Measurements from ENCODE around the gene ZNF175.

The ZNF175 gene

GRCh38 chr19:51535535-51535934, 35.5 kb upstream of the ZNF175 start:
- no peak overlapping the region for H3K14ac ChIP-seq (ENCODE audit: low read length in 2 of 2)
- H2BK120ac ChIP-seq (ENCODE audit: low read depth, low read length): no peak overlapping the region
- peaks cover 0 to 36% of the 10 kb centered on the region in 2 experiments for H3K27me3 ChIP-seq (ENCODE audit: control insufficient read depth in 1 of 2, insufficient read depth in 1 of 2, low read length in 2 of 2)
- no CpG with 5 or more reads among the region's 1 CpG for WGBS
- no peaks in the 10 kb centered on the region for H3K4me1 ChIP-seq (ENCODE audit: control insufficient read depth, insufficient read depth, low read depth, low read length)
- no peak overlapping the region for H3K4me3 ChIP-seq (ENCODE audit: insufficient read depth in 1 of 2, low read depth in 1 of 2, low read length in 2 of 2)
- DNase-seq: no peak
- H3K4ac ChIP-seq (ENCODE audit: low read depth in 1 of 2, low read length in 2 of 2): no peak overlapping the region
- H3K23ac ChIP-seq (ENCODE audit: low read length in 2 of 2): no peak overlapping the region
- no peak overlapping the region for H4K8ac ChIP-seq (ENCODE audit: low read length)
- no peak overlapping the region for H2AK5ac ChIP-seq (ENCODE audit: low read length, severe bottlenecking)
- no peaks in the 10 kb centered on the region for H3K79me1 ChIP-seq (replicated peaks; ENCODE audit: low read length, poor library complexity, severe bottlenecking)
- no peak overlapping the region for H4K91ac ChIP-seq (ENCODE audit: low read length)
- H3K9ac ChIP-seq (ENCODE audit: low read length): no peak overlapping the region
- H3K4me2 ChIP-seq (ENCODE audit: low read length, poor library complexity, severe bottlenecking): no peak overlapping the region
- H3K18ac ChIP-seq (ENCODE audit: low read depth in 1 of 2, low read length in 2 of 2): no peak overlapping the region
- no peak overlapping the region for H2AFZ ChIP-seq (ENCODE audit: low read depth, low read length)
- H2BK5ac ChIP-seq (ENCODE audit: low read depth, low read length, poor library complexity, severe bottlenecking): no peak overlapping the region
- no peaks in the 10 kb centered on the region for H3K9me3 ChIP-seq (ENCODE audit: control insufficient read depth, low read length)
- H3K36me3 ChIP-seq (ENCODE audit: control insufficient read depth in 1 of 2, insufficient read depth in 2 of 2, low read depth in 1 of 2, low read length in 2 of 2): no peaks in the 10 kb centered on the region
- no peak overlapping the region for H2BK12ac ChIP-seq (ENCODE audit: low read length in 2 of 2)
- no peak overlapping the region for H2BK15ac ChIP-seq (ENCODE audit: low read depth, poor library complexity, severe bottlenecking)
- no peak overlapping the region for H3K27ac ChIP-seq (ENCODE audit: low read length, poor library complexity, severe bottlenecking)

GRCh38 chr19:51539821-51540366, 31.2 kb upstream of the ZNF175 start:
- no peak overlapping the region for H4K8ac ChIP-seq (ENCODE audit: low read length)
- no peak overlapping the region for H3K18ac ChIP-seq (ENCODE audit: low read depth in 1 of 2, low read length in 2 of 2)
- no peak overlapping the region for H3K4ac ChIP-seq (ENCODE audit: low read depth in 1 of 2, low read length in 2 of 2)
- H2BK5ac ChIP-seq (ENCODE audit: low read depth, low read length, poor library complexity, severe bottlenecking): no peak overlapping the region
- H3K23ac ChIP-seq (ENCODE audit: low read length in 2 of 2): no peak overlapping the region
- no peak overlapping the region for H4K91ac ChIP-seq (ENCODE audit: low read length)
- H3K27ac ChIP-seq (ENCODE audit: low read length, poor library complexity, severe bottlenecking): no peak overlapping the region
- H3K4me1 ChIP-seq (ENCODE audit: control insufficient read depth, insufficient read depth, low read depth, low read length): no peaks in the 10 kb centered on the region
- no peak overlapping the region for H2AK5ac ChIP-seq (ENCODE audit: low read length, severe bottlenecking)
- no peak overlapping the region for H3K4me3 ChIP-seq (ENCODE audit: insufficient read depth in 1 of 2, low read depth in 1 of 2, low read length in 2 of 2)
- no peak overlapping the region for H2AFZ ChIP-seq (ENCODE audit: low read depth, low read length)
- H3K14ac ChIP-seq (ENCODE audit: low read length in 2 of 2): no peak overlapping the region
- no peaks in the 10 kb centered on the region for H3K36me3 ChIP-seq (ENCODE audit: control insufficient read depth in 1 of 2, insufficient read depth in 2 of 2, low read depth in 1 of 2, low read length in 2 of 2)
- H3K79me1 ChIP-seq (replicated peaks; ENCODE audit: low read length, poor library complexity, severe bottlenecking): no peaks in the 10 kb centered on the region
- H3K27me3 ChIP-seq (ENCODE audit: control insufficient read depth in 1 of 2, insufficient read depth in 1 of 2, low read length in 2 of 2): peaks cover 0 to 37% of the 10 kb centered on the region in 2 experiments
- no peaks in the 10 kb centered on the region for H3K9me3 ChIP-seq (ENCODE audit: control insufficient read depth, low read length)
- no peak overlapping the region for H2BK15ac ChIP-seq (ENCODE audit: low read depth, poor library complexity, severe bottlenecking)
- no peak overlapping the region for H3K4me2 ChIP-seq (ENCODE audit: low read length, poor library complexity, severe bottlenecking)
- DNase-seq: no peak
- no peak overlapping the region for H3K9ac ChIP-seq (ENCODE audit: low read length)
- WGBS: 76% methylated on average over 4 of the region's 4 CpGs
- no peak overlapping the region for H2BK12ac ChIP-seq (ENCODE audit: low read length in 2 of 2)
- H2BK120ac ChIP-seq (ENCODE audit: low read depth, low read length): no peak overlapping the region

- no peaks in the 10 kb centered on the region for H3K9me3 ChIP-seq (ENCODE audit: control insufficient read depth, low read length)
- no peak overlapping the region for H3K4ac ChIP-seq (ENCODE audit: low read depth in 1 of 2, low read length in 2 of 2)
- H2BK5ac ChIP-seq (ENCODE audit: low read depth, low read length, poor library complexity, severe bottlenecking): no peak overlapping the region
- no peak overlapping the region for H3K23ac ChIP-seq (ENCODE audit: low read length in 2 of 2)
- no peak overlapping the region for H2AFZ ChIP-seq (ENCODE audit: low read depth, low read length)
- H3K4me3 ChIP-seq (ENCODE audit: insufficient read depth in 1 of 2, low read depth in 1 of 2, low read length in 2 of 2): no peak overlapping the region
- no peak overlapping the region for H2BK15ac ChIP-seq (ENCODE audit: low read depth, poor library complexity, severe bottlenecking)
- H3K79me1 ChIP-seq (replicated peaks; ENCODE audit: low read length, poor library complexity, severe bottlenecking): no peaks in the 10 kb centered on the region
- H2BK120ac ChIP-seq (ENCODE audit: low read depth, low read length): no peak overlapping the region
- DNase-seq: no peak
- no peak overlapping the region for H3K14ac ChIP-seq (ENCODE audit: low read length in 2 of 2)
- H3K18ac ChIP-seq (ENCODE audit: low read depth in 1 of 2, low read length in 2 of 2): no peak overlapping the region
- H4K8ac ChIP-seq (ENCODE audit: low read length): no peak overlapping the region
- H3K27me3 ChIP-seq (ENCODE audit: control insufficient read depth in 1 of 2, insufficient read depth in 1 of 2, low read length in 2 of 2): peaks cover 0 to 42% of the 10 kb centered on the region in 2 experiments
- H3K4me2 ChIP-seq (ENCODE audit: low read length, poor library complexity, severe bottlenecking): no peak overlapping the region
- H2AK5ac ChIP-seq (ENCODE audit: low read length, severe bottlenecking): no peak overlapping the region
- no peaks in the 10 kb centered on the region for H3K36me3 ChIP-seq (ENCODE audit: control insufficient read depth in 1 of 2, insufficient read depth in 2 of 2, low read depth in 1 of 2, low read length in 2 of 2)
- H4K91ac ChIP-seq (ENCODE audit: low read length): no peak overlapping the region
- 61% methylated on average over 10 of the region's 10 CpGs for WGBS
- no peak overlapping the region for H3K9ac ChIP-seq (ENCODE audit: low read length)
- no peak overlapping the region for H3K27ac ChIP-seq (ENCODE audit: low read length, poor library complexity, severe bottlenecking)
- no peaks in the 10 kb centered on the region for H3K4me1 ChIP-seq (ENCODE audit: control insufficient read depth, insufficient read depth, low read depth, low read length)
- H2BK12ac ChIP-seq (ENCODE audit: low read length in 2 of 2): no peak overlapping the region
Measured at GRCh38 chr19:51541458-51542357, 29.4 kb upstream of the ZNF175 start.

GRCh38 chr19:51542699-51543098, 28.4 kb upstream of the ZNF175 start:
- H3K27me3 ChIP-seq (ENCODE audit: control insufficient read depth in 1 of 2, insufficient read depth in 1 of 2, low read length in 2 of 2): peaks cover 0 to 38% of the 10 kb centered on the region in 2 experiments
- H3K14ac ChIP-seq (ENCODE audit: low read length in 2 of 2): no peak overlapping the region
- H3K4me1 ChIP-seq (ENCODE audit: control insufficient read depth, insufficient read depth, low read depth, low read length): no peaks in the 10 kb centered on the region
- H2BK120ac ChIP-seq (ENCODE audit: low read depth, low read length): no peak overlapping the region
- 62% methylated on average over 5 of the region's 5 CpGs for WGBS
- H3K9me3 ChIP-seq (ENCODE audit: control insufficient read depth, low read length): no peaks in the 10 kb centered on the region
- H3K18ac ChIP-seq (ENCODE audit: low read depth in 1 of 2, low read length in 2 of 2): no peak overlapping the region
- H3K36me3 ChIP-seq (ENCODE audit: control insufficient read depth in 1 of 2, insufficient read depth in 2 of 2, low read depth in 1 of 2, low read length in 2 of 2): no peaks in the 10 kb centered on the region
- no peak overlapping the region for H3K9ac ChIP-seq (ENCODE audit: low read length)
- H2BK12ac ChIP-seq (ENCODE audit: low read length in 2 of 2): no peak overlapping the region
- no peak overlapping the region for H3K4ac ChIP-seq (ENCODE audit: low read depth in 1 of 2, low read length in 2 of 2)
- H4K8ac ChIP-seq (ENCODE audit: low read length): no peak overlapping the region
- H2BK15ac ChIP-seq (ENCODE audit: low read depth, poor library complexity, severe bottlenecking): no peak overlapping the region
- H3K4me3 ChIP-seq (ENCODE audit: insufficient read depth in 1 of 2, low read depth in 1 of 2, low read length in 2 of 2): no peak overlapping the region
- H3K79me1 ChIP-seq (replicated peaks; ENCODE audit: low read length, poor library complexity, severe bottlenecking): no peaks in the 10 kb centered on the region
- no peak for DNase-seq
- no peak overlapping the region for H3K4me2 ChIP-seq (ENCODE audit: low read length, poor library complexity, severe bottlenecking)
- no peak overlapping the region for H3K23ac ChIP-seq (ENCODE audit: low read length in 2 of 2)
- H4K91ac ChIP-seq (ENCODE audit: low read length): no peak overlapping the region
- H2AFZ ChIP-seq (ENCODE audit: low read depth, low read length): no peak overlapping the region
- H2BK5ac ChIP-seq (ENCODE audit: low read depth, low read length, poor library complexity, severe bottlenecking): no peak overlapping the region
- H3K27ac ChIP-seq (ENCODE audit: low read length, poor library complexity, severe bottlenecking): no peak overlapping the region
- no peak overlapping the region for H2AK5ac ChIP-seq (ENCODE audit: low read length, severe bottlenecking)
